Right lobe of liver (tissue), 4 donors: Measurements from ENCODE around the gene ADGRB3.

Experiments used
- CTCF ChIP-seq, 4 donors: fragments of 200-600 bp in 3 of 4; fragments of 450-650 bp in 1 of 4; IDR thresholded peaks; one replicate each; pipeline versions ENCODE4 v1.5.1 to v1.8.0; 2016 to 2022; ENCODE audit warnings: antibody characterized with exemption in 4 of 4, mild to moderate bottlenecking in 2 of 4
- POLR2A ChIP-seq: fragments of 450-650 bp; IDR thresholded peaks from one replicate; pipeline ENCODE4 v1.6.1; 2017; ENCODE audit warnings: antibody characterized with exemption, mild to moderate bottlenecking
- donor health status: DM: no; HTN: no; CAD: no.
- donor health status: DM: no; HTN: no; CAD: no.
- donor health status: DM: no; HTN: yes; CAD: no.

DNA sequence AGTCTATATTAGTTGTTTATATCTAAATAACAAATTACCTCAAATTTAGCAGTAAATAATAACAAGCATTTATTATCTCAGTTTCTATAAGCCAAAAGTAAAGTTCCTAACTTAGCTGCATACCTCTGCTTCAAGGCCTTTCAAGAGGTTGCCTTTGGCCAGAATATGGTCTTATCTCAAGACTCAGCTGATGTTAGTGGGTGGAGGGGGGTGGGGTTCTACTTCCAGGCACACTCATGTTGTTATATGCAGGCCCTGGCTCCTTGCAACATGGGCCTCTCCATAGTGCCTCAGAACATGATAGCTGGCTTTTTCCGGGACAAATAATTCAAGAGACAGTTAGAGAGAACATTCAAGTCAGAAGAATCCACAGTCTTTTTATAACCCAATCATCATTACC is 266.0 kb downstream of the ADGRB3 start:
- TF ChIP-seq CTCF (IDR thresholded peaks at IDR 0.05), result no peak
- no peak for TF ChIP-seq POLR2A
